K562 (cell line): ENCODE data around the gene CAMK2G. TPM values are rescaled to one million over a fixed set of nuclear protein-coding genes. Genes with fewer than 3 reads are reported as not detected.

ENCODE experiments used
- CBX1 ChIP-seq: sonication (generic); IDR thresholded peaks from 2 replicates; pipeline ENCODE4 v1.6.1; 2016; ENCODE audit warnings: antibody characterized with exemption, low read depth, mild to moderate bottlenecking
- DPF2 ChIP-seq: fragments of 450-650 bp; IDR thresholded peaks from 2 replicates; pipeline ENCODE4 v1.6.1; 2016
- FOXA3 ChIP-seq, 2 experiments: fragments of 450-650 bp in 1 of 2; sonication (generic) in 1 of 2; formaldehyde crosslinking; IDR thresholded peaks in 1 of 2; conservative IDR thresholded peaks in 1 of 2; 2 replicates each; pipeline versions ENCODE4 v1.4.0 to v1.8.0; 2020 to 2022; ENCODE audit warnings: mild to moderate bottlenecking in 2 of 2, missing genetic modification reagents in 1 of 2
- FOXK1 ChIP-seq: sonication (generic); formaldehyde crosslinking; IDR thresholded peaks from 2 replicates; pipeline ENCODE4 v1.8.0; 2022; ENCODE audit warnings: missing genetic modification reagents, mild to moderate bottlenecking, borderline replicate concordance
- HMGN3 ChIP-seq: IDR thresholded peaks from 2 replicates; pipeline ENCODE4 v1.6.1; 2011; ENCODE audit warnings: borderline replicate concordance, low read depth, mild to moderate bottlenecking, mixed read lengths, low read length; ENCODE audit not compliant: insufficient read length; ENCODE audit errors: extremely low read depth
- MECOM ChIP-seq: fragments of 250-450 bp; sonication (Bioruptor Pico); IDR thresholded peaks from 2 replicates; pipeline ENCODE4 v1.8.0; 2022; ENCODE audit warnings: inconsistent platforms
- MTF1 ChIP-seq: fragments of 250-450 bp; sonication (Bioruptor Pico); IDR thresholded peaks from 2 replicates; pipeline ENCODE4 v1.9.0; 2021; ENCODE audit warnings: moderate library complexity, mild to moderate bottlenecking, inconsistent platforms, borderline replicate concordance
- POLR2G ChIP-seq: fragments of 200-400 bp; formaldehyde crosslinking; IDR thresholded peaks from 2 replicates; pipeline ENCODE4 v1.6.1; 2017; ENCODE audit warnings: low read depth, mild to moderate bottlenecking, antibody characterized with exemption, low read length, moderate library complexity
- SIN3B ChIP-seq: fragments of 450-650 bp; IDR thresholded peaks from 2 replicates; pipeline ENCODE4 v1.6.1; 2017; ENCODE audit warnings: low read depth, mild to moderate bottlenecking, moderate library complexity
- polyA plus RNA-seq, 8 experiments: library from polyadenylated mRNA; depleted of rRNA in 4 of 8; stranded (reverse) in 5 of 8; unstranded in 3 of 8; fragments of >200 nt; fragmentation: Nextera tagmentation in 2 of 8; fragmentation: Illumina TruSeq in 1 of 8; extraction: Ambion mirVana in 2 of 8; extraction: Trizol in 1 of 8; gene quantifications; 2 replicates each; pipeline versions ENCODE4 v1.2.1 to v1.2.3, GENCODE V29; 2011 to 2014; ENCODE audit warnings: inconsistent platforms in 1 of 8, missing spikeins in 1 of 8
- total RNA-seq, 7 experiments: library from RNA; depleted of rRNA in 6 of 7; stranded (reverse); fragments of >200 nt in 6 of 7; fragmentation: Illumina TruSeq in 2 of 7; extraction: Trizol in 2 of 7; gene quantifications; 2 replicates each; pipeline versions ENCODE4 v1.2.1 to v1.2.3, GENCODE V29; 2011 to 2021; ENCODE audit warnings: low replicate concordance in 1 of 7
- TF ChIP-seq, protein P1 (sequence below): IDR thresholded peaks from 2 replicates; pipeline ENCODE4 v1.6.1; 2011; ENCODE audit warnings: borderline replicate concordance, low read depth, mild to moderate bottlenecking, moderate library complexity, low read length; ENCODE audit not compliant: insufficient read depth, poor library complexity, severe bottlenecking
- TF ChIP-seq, protein P2 (sequence below), 2 experiments: fragments of 200-800 bp in 1 of 2; sonication (Bioruptor generic) in 1 of 2; sonication (generic) in 1 of 2; formaldehyde crosslinking in 1 of 2; IDR thresholded peaks in 1 of 2; conservative IDR thresholded peaks in 1 of 2; 2 replicates each; pipeline versions ENCODE4 v1.5.0 to v1.6.1; 2016 to 2020; ENCODE audit warnings: missing compliant biosample characterization in 1 of 2, missing genetic modification characterization in 1 of 2, missing genetic modification reagents in 1 of 2
- TF ChIP-seq, protein P3 (sequence below): fragments of 450-650 bp; IDR thresholded peaks from 2 replicates; pipeline ENCODE4 v1.7.1; 2018; ENCODE audit warnings: mild to moderate bottlenecking, low read depth; ENCODE audit not compliant: partially characterized antibody
- TF ChIP-seq, protein P4 (sequence below): fragments of 250-450 bp; sonication (Bioruptor Pico); IDR thresholded peaks from 2 replicates; pipeline ENCODE4 v1.5.0; 2021; ENCODE audit warnings: mild to moderate bottlenecking, moderate library complexity
- TF ChIP-seq, protein P5 (sequence below): fragments of 450-650 bp; IDR thresholded peaks from 2 replicates; pipeline ENCODE4 v1.6.1; 2014; ENCODE audit warnings: low read depth, mild to moderate bottlenecking, moderate library complexity, borderline replicate concordance

Gene CAMK2G
- total and polyA plus RNA-seq, 9 of the 15 experiments (the other 6 are each of a cell fraction or from before 2014, with no cell fraction given) = 9.0 to 37.9 (median 32.6) TPM

DNA sequence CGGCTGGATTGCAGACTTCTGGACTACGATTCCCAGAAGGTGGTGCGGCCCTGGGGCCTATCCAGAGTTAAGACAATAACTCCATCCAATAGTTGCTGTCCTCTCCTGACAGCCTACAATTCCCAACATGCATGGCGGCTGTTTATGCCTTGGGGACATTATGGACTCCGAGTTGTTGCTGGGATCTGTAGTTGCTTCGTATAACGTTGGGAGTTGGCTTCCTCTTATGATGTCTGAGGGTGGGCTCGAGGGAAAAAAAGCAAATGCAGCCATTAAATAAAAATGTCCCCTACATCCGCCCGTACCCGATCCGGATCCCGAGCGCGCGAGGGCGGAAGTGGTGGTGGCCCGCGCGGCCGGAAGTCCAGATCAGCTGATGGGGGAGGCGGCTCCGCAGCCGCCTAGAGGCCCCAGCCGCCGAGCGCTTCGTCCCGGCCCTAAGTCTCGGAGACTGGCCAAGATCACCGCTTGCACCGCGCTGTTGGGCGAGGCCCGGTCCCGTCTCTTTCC is 89.1 kb downstream of the CAMK2G start, which contains the start of gene ZSWIM8 (continued):
- TF ChIP-seq, protein P1, sequence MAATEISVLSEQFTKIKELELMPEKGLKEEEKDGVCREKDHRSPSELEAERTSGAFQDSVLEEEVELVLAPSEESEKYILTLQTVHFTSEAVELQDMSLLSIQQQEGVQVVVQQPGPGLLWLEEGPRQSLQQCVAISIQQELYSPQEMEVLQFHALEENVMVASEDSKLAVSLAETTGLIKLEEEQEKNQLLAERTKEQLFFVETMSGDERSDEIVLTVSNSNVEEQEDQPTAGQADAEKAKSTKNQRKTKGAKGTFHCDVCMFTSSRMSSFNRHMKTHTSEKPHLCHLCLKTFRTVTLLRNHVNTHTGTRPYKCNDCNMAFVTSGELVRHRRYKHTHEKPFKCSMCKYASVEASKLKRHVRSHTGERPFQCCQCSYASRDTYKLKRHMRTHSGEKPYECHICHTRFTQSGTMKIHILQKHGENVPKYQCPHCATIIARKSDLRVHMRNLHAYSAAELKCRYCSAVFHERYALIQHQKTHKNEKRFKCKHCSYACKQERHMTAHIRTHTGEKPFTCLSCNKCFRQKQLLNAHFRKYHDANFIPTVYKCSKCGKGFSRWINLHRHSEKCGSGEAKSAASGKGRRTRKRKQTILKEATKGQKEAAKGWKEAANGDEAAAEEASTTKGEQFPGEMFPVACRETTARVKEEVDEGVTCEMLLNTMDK = peak; percentile 69
- TF ChIP-seq, protein P2, sequence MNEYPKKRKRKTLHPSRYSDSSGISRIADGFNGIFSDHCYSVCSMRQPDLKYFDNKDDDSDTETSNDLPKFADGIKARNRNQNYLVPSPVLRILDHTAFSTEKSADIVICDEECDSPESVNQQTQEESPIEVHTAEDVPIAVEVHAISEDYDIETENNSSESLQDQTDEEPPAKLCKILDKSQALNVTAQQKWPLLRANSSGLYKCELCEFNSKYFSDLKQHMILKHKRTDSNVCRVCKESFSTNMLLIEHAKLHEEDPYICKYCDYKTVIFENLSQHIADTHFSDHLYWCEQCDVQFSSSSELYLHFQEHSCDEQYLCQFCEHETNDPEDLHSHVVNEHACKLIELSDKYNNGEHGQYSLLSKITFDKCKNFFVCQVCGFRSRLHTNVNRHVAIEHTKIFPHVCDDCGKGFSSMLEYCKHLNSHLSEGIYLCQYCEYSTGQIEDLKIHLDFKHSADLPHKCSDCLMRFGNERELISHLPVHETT (CRISPR knock-in tag; conservative IDR thresholded peaks at IDR 0.05 in 1 of 2, IDR thresholded peaks at IDR 0.05 in 1 of 2) = peak in 1 of 2 experiments; percentile 85; a peak in 2 of 4 replicates
- TF ChIP-seq CBX1 = 0 out of 2 replicates have a peak, but pooled peaks have one; percentile 39
- TF ChIP-seq SIN3B = peak; percentile 89
- TF ChIP-seq, protein P3, sequence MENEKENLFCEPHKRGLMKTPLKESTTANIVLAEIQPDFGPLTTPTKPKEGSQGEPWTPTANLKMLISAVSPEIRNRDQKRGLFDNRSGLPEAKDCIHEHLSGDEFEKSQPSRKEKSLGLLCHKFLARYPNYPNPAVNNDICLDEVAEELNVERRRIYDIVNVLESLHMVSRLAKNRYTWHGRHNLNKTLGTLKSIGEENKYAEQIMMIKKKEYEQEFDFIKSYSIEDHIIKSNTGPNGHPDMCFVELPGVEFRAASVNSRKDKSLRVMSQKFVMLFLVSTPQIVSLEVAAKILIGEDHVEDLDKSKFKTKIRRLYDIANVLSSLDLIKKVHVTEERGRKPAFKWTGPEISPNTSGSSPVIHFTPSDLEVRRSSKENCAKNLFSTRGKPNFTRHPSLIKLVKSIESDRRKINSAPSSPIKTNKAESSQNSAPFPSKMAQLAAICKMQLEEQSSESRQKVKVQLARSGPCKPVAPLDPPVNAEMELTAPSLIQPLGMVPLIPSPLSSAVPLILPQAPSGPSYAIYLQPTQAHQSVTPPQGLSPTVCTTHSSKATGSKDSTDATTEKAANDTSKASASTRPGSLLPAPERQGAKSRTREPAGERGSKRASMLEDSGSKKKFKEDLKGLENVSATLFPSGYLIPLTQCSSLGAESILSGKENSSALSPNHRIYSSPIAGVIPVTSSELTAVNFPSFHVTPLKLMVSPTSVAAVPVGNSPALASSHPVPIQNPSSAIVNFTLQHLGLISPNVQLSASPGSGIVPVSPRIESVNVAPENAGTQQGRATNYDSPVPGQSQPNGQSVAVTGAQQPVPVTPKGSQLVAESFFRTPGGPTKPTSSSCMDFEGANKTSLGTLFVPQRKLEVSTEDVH = peak; percentile 93
- TF ChIP-seq HMGN3 = peak; percentile 42
- TF ChIP-seq MECOM (CRISPR knock-in tag) = no peak
- TF ChIP-seq FOXA3 (CRISPR knock-in tag; conservative IDR thresholded peaks at IDR 0.05 in 1 of 2, IDR thresholded peaks at IDR 0.05 in 1 of 2) = peak; percentile 56 to 86
- no peak for TF ChIP-seq MTF1 (CRISPR knock-in tag)
- peak; percentile 80 for TF ChIP-seq POLR2G
- TF ChIP-seq, protein P4, sequence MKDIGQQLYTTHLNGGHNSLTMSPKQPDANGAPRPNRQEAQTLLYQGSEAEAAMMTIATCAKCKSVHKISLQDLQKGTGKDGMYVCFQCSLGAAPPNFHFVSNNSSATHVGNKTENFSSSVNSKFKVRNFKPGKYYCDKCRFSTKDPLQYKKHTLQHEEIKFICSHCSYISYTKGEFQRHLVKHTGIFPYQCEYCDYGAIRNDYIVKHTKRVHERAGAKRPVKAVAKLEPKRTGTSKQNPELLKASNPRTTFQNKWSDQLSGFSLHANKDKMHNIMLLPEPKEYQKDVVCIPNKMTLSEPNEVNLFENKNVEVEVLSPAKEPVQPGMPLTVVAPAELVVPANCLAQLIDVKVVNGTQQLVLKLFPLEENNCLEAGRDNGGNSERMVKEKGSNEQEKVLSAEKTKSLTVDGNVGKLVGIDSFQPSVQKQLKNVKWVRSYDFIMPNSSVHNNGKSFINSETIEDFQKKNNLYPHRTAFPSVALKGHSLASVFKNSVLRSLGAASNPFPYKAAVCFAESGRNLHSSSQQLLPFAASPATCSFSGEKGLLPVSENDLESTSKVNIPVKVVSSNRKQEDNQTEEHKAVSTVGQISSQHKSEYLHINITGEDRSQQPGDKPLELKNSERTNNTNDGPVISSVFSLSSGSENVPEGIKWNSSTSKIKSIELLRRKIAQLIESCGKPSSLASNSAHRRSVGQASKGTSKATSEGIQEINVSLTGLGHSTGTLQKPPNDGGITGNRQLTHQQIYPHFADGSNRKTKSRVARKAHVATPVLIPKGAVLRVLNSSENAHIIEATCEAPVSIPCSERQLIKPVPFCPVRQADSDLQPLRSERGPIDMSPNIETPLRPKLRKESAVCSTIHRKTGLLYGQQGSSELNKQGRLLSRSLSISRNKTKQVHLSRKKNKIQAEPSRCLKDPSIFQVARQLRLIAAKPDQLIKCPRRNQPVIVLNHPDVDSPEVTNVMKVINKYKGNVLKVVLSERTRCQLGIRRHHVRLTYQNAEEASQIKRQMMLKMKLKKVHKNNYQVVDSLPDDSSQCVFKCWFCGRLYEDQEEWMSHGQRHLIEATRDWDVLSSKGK (CRISPR knock-in tag) = no peak
- TF ChIP-seq DPF2 = peak; percentile 42; the same call in 1 of the 2 replicates
- TF ChIP-seq, protein P5, sequence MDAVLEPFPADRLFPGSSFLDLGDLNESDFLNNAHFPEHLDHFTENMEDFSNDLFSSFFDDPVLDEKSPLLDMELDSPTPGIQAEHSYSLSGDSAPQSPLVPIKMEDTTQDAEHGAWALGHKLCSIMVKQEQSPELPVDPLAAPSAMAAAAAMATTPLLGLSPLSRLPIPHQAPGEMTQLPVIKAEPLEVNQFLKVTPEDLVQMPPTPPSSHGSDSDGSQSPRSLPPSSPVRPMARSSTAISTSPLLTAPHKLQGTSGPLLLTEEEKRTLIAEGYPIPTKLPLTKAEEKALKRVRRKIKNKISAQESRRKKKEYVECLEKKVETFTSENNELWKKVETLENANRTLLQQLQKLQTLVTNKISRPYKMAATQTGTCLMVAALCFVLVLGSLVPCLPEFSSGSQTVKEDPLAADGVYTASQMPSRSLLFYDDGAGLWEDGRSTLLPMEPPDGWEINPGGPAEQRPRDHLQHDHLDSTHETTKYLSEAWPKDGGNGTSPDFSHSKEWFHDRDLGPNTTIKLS = peak; percentile 95
- peak; percentile 71; the same call in 1 of the 2 replicates for TF ChIP-seq FOXK1 (CRISPR knock-in tag)
